Kidney (tissue), 22 donors: ENCODE data around the gene RBM14. TPM values are rescaled to one million over a fixed set of nuclear protein-coding genes. Genes with fewer than 3 reads are reported as not detected.

Experiments
- DNase-seq, 5 donors: peaks; one replicate each; pipeline ENCODE4 v3.0.0-alpha.2; 2013 to 2020
- FAIRE-seq: peaks from 2 replicates; lab custom pipeline; 2012; peaks lifted over from hg19 to GRCh38; lab: Jason Lieb, UNC
- H3K27ac ChIP-seq, 2 donors: one replicate each; pipeline ENCODE4 v1.7.0; 2013; ENCODE audit warnings: low read depth in 2 of 2, low read length in 2 of 2, inconsistent platforms in 1 of 2
- H3K27me3 ChIP-seq: one replicate; pipeline ENCODE4 v1.7.1; 2013; ENCODE audit warnings: low read length, inconsistent platforms; ENCODE audit not compliant: control insufficient read depth, insufficient read depth
- H3K36me3 ChIP-seq, 3 donors: one replicate each; pipeline versions ENCODE4 v1.7.0 to v1.7.1; 2013; ENCODE audit warnings: low read length in 3 of 3, control low read depth in 1 of 3, inconsistent platforms in 1 of 3; ENCODE audit not compliant: insufficient read depth in 3 of 3, control insufficient read depth in 2 of 3
- H3K4me1 ChIP-seq, 3 donors: one replicate each; pipeline versions ENCODE4 v1.7.0 to v1.7.1; 2013; ENCODE audit warnings: low read length in 3 of 3, inconsistent platforms in 1 of 3, low read depth in 1 of 3; ENCODE audit not compliant: control insufficient read depth in 2 of 3, insufficient read depth in 2 of 3
- H3K4me3 ChIP-seq, 3 donors: one replicate each; pipeline versions ENCODE4 v1.7.0 to v1.8.1; 2013; ENCODE audit warnings: low read length in 3 of 3, control low read depth in 1 of 3, inconsistent platforms in 1 of 3
- H3K9ac ChIP-seq, 3 donors: one replicate each; pipeline versions ENCODE4 v1.7.0 to v1.7.1; 2013; ENCODE audit warnings: low read length in 3 of 3, control low read depth in 1 of 3, inconsistent platforms in 1 of 3
- H3K9me3 ChIP-seq, 3 donors: one replicate each; pipeline versions ENCODE4 v1.7.0 to v1.7.1; 2013; ENCODE audit warnings: low read length in 3 of 3, control low read depth in 1 of 3, inconsistent platforms in 1 of 3; ENCODE audit not compliant: control insufficient read depth in 2 of 3, insufficient read depth in 1 of 3
- intact Hi-C: fragments of 100-400 bp; cut with DNase I; formaldehyde crosslinking; loops from one replicate; pipeline ENCODE4 v1.11.1; 2022
- long read RNA-seq, 10 donors: library from polyadenylated mRNA in 1 of 10; unstranded in 1 of 10; transcript quantifications; one replicate each; pipeline ENCODE4 v2.0.0 and lab custom pipeline, GENCODE V29; 2021 to 2026
- polyA plus RNA-seq: library from polyadenylated mRNA; stranded (reverse); fragments of 350-450 nt; fragmentation: Illumina TruSeq; extraction: RNeasy Lipid Tissue Mini Kit (QIAGEN cat#74804); gene quantifications from one replicate; pipeline ENCODE4 v1.2.3, GENCODE V29; 2014; ENCODE audit warnings: low read depth, low replicate concordance; ENCODE audit not compliant: insufficient read depth
- total RNA-seq: library from RNA; stranded (reverse); fragmentation: NEBNext Ultra II Directional; extraction: Animal tissue kit (Norgen Biotek cat#: 25700); gene quantifications from one replicate; pipeline ENCODE4 v1.2.1, GENCODE V29; 2021
- TF ChIP-seq, protein P1 (sequence below): IDR thresholded peaks from 3 replicates; pipeline ENCODE4 v1.5.1; 2012; ENCODE audit warnings: mild to moderate bottlenecking, moderate library complexity, borderline replicate concordance; ENCODE audit not compliant: insufficient read depth; ENCODE audit errors: extremely low read depth
- donor health status: control.
- donor health status: control.
- donor health status: control.
- donor health status: control.
- donor health status: control.
- donor health status: DM: yes; HTN: yes; CAD: no.
- donor health status: Normal renal cell carcinoma (clear cell type).

The RBM14 gene, protein sequence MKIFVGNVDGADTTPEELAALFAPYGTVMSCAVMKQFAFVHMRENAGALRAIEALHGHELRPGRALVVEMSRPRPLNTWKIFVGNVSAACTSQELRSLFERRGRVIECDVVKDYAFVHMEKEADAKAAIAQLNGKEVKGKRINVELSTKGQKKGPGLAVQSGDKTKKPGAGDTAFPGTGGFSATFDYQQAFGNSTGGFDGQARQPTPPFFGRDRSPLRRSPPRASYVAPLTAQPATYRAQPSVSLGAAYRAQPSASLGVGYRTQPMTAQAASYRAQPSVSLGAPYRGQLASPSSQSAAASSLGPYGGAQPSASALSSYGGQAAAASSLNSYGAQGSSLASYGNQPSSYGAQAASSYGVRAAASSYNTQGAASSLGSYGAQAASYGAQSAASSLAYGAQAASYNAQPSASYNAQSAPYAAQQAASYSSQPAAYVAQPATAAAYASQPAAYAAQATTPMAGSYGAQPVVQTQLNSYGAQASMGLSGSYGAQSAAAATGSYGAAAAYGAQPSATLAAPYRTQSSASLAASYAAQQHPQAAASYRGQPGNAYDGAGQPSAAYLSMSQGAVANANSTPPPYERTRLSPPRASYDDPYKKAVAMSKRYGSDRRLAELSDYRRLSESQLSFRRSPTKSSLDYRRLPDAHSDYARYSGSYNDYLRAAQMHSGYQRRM
- total RNA-seq (80.6 TPM), polyA plus RNA-seq (35.9 TPM)
- long read RNA-seq, donor 1, transcript RBM14-201 (3 exons, 2,828 nt) = major isoform, 5 of 29 reads
- long read RNA-seq, donor 1, partial matches to known transcripts = 24 of 29 reads
- long read RNA-seq, donor 1, other reads (novel, unspliced or antisense) = 0 of 29 reads
- long read RNA-seq, donor 2, transcript RBM14-201 (3 exons, 2,828 nt) = major isoform, 5 of 29 reads
- long read RNA-seq, donor 2, partial matches to known transcripts = 21 of 29 reads
- long read RNA-seq, donor 2, other reads (novel, unspliced or antisense) = 0 of 29 reads
- long read RNA-seq, donor 3, transcript RBM14-201 (3 exons, 2,828 nt) = major isoform, 6 of 30 reads
- long read RNA-seq, donor 3, partial matches to known transcripts = 23 of 30 reads
- long read RNA-seq, donor 3, other reads (novel, unspliced or antisense) = 0 of 30 reads
- long read RNA-seq, donor 4, transcript RBM14-201 (3 exons, 2,828 nt) = major isoform, 8 of 15 reads
- long read RNA-seq, donor 4, partial matches to known transcripts = 7 of 15 reads
- long read RNA-seq, donor 4, other reads (novel, unspliced or antisense) = 0 of 15 reads
- long read RNA-seq, donor 5 = 0 reads
- long read RNA-seq, donor 6, partial matches to known transcripts = 0 of 2 reads
- long read RNA-seq, donor 6, other reads (novel, unspliced or antisense) = 0 of 2 reads
- long read RNA-seq, donor 7, transcript RBM14-201 (3 exons, 2,828 nt) = major isoform, 8 of 20 reads
- long read RNA-seq, donor 7, partial matches to known transcripts = 12 of 20 reads
- long read RNA-seq, donor 7, other reads (novel, unspliced or antisense) = 0 of 20 reads
- long read RNA-seq, donor 8, partial matches to known transcripts = 35 of 37 reads
- long read RNA-seq, donor 8, other reads (novel, unspliced or antisense) = 0 of 37 reads
- long read RNA-seq, donor 9, partial matches to known transcripts = 14 of 16 reads
- long read RNA-seq, donor 9, other reads (novel, unspliced or antisense) = 0 of 16 reads
- long read RNA-seq, donor 10, partial matches to known transcripts = 19 of 21 reads
- long read RNA-seq, donor 10, other reads (novel, unspliced or antisense) = 0 of 21 reads

DNA sequence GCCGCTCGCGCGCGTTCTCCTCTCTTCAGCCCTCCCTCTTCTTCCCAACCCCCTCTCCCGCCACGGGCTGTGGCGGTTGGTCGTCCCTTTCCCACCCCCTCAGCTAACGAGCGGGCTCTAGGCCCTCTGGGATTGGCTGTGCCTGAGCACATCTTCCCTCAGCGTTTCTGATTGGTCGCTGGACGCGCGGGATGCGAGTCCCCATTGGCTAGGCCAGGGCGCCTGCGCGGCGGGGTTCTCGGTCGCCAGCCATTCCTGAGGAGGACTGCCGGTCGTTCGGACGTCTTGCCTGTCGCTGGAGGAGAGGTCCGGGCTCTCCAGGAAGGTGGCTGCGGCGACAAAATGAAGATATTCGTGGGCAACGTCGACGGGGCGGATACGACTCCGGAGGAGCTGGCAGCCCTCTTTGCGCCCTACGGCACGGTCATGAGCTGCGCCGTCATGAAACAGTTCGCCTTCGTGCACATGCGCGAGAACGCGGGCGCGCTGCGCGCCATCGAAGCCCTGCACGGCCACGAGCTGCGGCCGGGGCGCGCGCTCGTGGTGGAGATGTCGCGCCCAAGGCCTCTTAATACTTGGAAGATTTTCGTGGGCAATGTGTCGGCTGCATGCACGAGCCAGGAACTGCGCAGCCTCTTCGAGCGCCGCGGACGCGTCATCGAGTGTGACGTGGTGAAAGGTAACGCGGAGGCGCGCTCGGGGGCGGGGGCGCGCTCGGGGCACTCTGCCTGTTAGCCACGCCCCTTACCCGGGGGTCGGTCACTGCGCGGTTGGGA is at the start of gene RBM14:
Gene RBM14, plus strand, starts transcription at position 252 of the 776 bp plus-strand sequence. Its CDS starts 91 bp downstream, at position 343.
- TF ChIP-seq, protein P1, sequence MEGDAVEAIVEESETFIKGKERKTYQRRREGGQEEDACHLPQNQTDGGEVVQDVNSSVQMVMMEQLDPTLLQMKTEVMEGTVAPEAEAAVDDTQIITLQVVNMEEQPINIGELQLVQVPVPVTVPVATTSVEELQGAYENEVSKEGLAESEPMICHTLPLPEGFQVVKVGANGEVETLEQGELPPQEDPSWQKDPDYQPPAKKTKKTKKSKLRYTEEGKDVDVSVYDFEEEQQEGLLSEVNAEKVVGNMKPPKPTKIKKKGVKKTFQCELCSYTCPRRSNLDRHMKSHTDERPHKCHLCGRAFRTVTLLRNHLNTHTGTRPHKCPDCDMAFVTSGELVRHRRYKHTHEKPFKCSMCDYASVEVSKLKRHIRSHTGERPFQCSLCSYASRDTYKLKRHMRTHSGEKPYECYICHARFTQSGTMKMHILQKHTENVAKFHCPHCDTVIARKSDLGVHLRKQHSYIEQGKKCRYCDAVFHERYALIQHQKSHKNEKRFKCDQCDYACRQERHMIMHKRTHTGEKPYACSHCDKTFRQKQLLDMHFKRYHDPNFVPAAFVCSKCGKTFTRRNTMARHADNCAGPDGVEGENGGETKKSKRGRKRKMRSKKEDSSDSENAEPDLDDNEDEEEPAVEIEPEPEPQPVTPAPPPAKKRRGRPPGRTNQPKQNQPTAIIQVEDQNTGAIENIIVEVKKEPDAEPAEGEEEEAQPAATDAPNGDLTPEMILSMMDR = no peak
- intact Hi-C loops = no loop called here
- H3K27me3 ChIP-seq = no peaks in the 10 kb centered on the region
- no peaks in the 10 kb centered on the region for H3K9me3 ChIP-seq
- peak within 1 kb of the TSS; percentile 90 to 99 (median 94) for H3K9ac ChIP-seq
- DNase-seq (peak; percentile 99 to 100 (median 100)), FAIRE-seq (peak; percentile 52)
- peaks cover 0 to 3% (median 0%) of the 10 kb centered on the region in 3 donors for H3K36me3 ChIP-seq
- H3K27ac ChIP-seq = peak within 1 kb of the TSS; percentile 95 to 98
- H3K4me3 ChIP-seq = peak within 1 kb of the TSS; percentile 99 to 100 (median 99)
- H3K4me1 ChIP-seq = peaks cover 0 to 18% (median 0%) of the 10 kb centered on the region in 3 donors

DNA sequence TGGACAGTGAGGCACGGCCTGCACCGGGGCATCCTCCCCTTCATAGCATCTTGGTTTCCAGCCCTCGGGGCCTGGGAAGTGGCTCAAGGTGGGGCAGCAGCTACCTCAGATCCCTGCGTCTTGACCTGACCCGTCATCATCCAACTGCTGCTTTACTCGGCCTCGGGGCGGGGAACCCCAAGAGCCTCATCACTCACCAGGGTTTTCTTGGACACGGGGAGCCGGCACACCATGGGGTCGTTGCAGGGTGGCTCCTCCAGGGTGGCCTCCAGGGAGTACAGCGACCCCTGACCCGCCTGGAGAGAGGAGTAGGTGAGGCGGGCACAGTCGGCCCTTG is 48.7 kb upstream of the RBM14 start:
- Histone ChIP-seq H3K4me3 (peak overlapping the region in 2 of 3 donors; percentile 19 to 40), H3K9ac (no peak overlapping the region)
- intact Hi-C loops = no loop called here

More for the DNA sequence above, 48.7 kb upstream of the RBM14 start:
- no peak overlapping the region for H3K27ac ChIP-seq
- no peaks in the 10 kb centered on the region for H3K27me3 ChIP-seq
- peaks cover 0 to 10% (median 8%) of the 10 kb centered on the region in 3 donors for H3K4me1 ChIP-seq
- FAIRE-seq (no peak), DNase-seq (peak in 1 of 5 donors; percentile 65)
- H3K36me3 ChIP-seq = no peaks in the 10 kb centered on the region
- H3K9me3 ChIP-seq = no peaks in the 10 kb centered on the region
- TF ChIP-seq, protein P1 = no peak
